CD4-positive, alpha-beta T cell (primary cell): ENCODE results near the gene PCDHA5. TPM values are rescaled to one million over a fixed set of nuclear protein-coding genes. Genes with fewer than 3 reads are reported as not detected.
"Not testable (repeated sequence)": the region's sequence is repeated elsewhere in the genome, so short reads cannot be mapped to it uniquely, and the experiment has no call there.

Experiments used
- ATAC-seq: fragments of 200-7000 bp; cut with Tn5 transposase; one replicate; pipeline ENCODE4 v1.10.0; 2022; ENCODE audit warnings: mild to moderate bottlenecking; ENCODE audit not compliant: poor library complexity
- CTCF ChIA-PET: fragments of 350-600 bp; sonication (Branson Sonifier 250); formaldehyde crosslinking; loops from one replicate; lab custom pipeline; 2021; ENCODE audit warnings: antibody characterized with exemption, inconsistent platforms; lab: Charles Lee
- POLR2A ChIA-PET: fragments of 350-600 bp; sonication (Branson Sonifier 250); formaldehyde crosslinking; loops from one replicate; lab custom pipeline; 2021; ENCODE audit warnings: antibody characterized with exemption, inconsistent platforms; lab: Charles Lee
- DNase-seq, 14 experiments: peaks; one replicate each; pipeline ENCODE4 v3.0.0-alpha.2; 2013 to 2020; ENCODE audit warnings: mixed read lengths in 2 of 14
- H3K27ac ChIP-seq, 2 donors: one replicate each; pipeline versions ENCODE4 v1.5.1 to v1.7.0; 2013; ENCODE audit warnings: low read length in 2 of 2, low read depth in 1 of 2, mild to moderate bottlenecking in 1 of 2
- H3K27me3 ChIP-seq, 2 experiments: 1 replicate in 1 of 2; 2 replicates in 1 of 2; pipeline versions ENCODE4 v1.6.1 to v1.7.0; 2013; ENCODE audit warnings: low read length in 2 of 2, control low read depth in 1 of 2, mild to moderate bottlenecking in 1 of 2, moderate library complexity in 1 of 2; ENCODE audit not compliant: insufficient read depth in 2 of 2, control insufficient read depth in 1 of 2
- H3K36me3 ChIP-seq: one replicate; pipeline ENCODE4 v1.6.1; 2013; ENCODE audit warnings: low read length, control low read depth; ENCODE audit not compliant: insufficient read depth
- H3K4me1 ChIP-seq: one replicate; pipeline ENCODE4 v1.6.1; 2013; ENCODE audit warnings: low read length, control low read depth; ENCODE audit not compliant: insufficient read depth
- H3K4me3 ChIP-seq: one replicate; pipeline ENCODE4 v1.5.1; 2013; ENCODE audit warnings: mild to moderate bottlenecking, low read length, moderate library complexity
- H3K9me3 ChIP-seq, 2 experiments: 1 replicate in 1 of 2; 2 replicates in 1 of 2; pipeline versions ENCODE4 v1.6.1 to v1.7.0; 2013; ENCODE audit warnings: low read length in 2 of 2, mild to moderate bottlenecking in 2 of 2, control low read depth in 1 of 2, moderate library complexity in 1 of 2; ENCODE audit not compliant: control insufficient read depth in 1 of 2, insufficient read depth in 1 of 2
- H3K27ac Mint-ChIP-seq: one replicate; pipeline ENCODE4 v1.8.0; 2020; ENCODE audit warnings: mixed read lengths
- H3K27me3 Mint-ChIP-seq: one replicate; pipeline ENCODE4 v1.8.0; 2021; ENCODE audit warnings: mixed read lengths
- H3K36me3 Mint-ChIP-seq: one replicate; pipeline ENCODE4 v1.8.0; 2021; ENCODE audit warnings: low read depth, mixed read lengths
- H3K4me1 Mint-ChIP-seq: one replicate; pipeline ENCODE4 v1.8.0; 2021; ENCODE audit warnings: low read depth, mixed read lengths
- H3K4me3 Mint-ChIP-seq: one replicate; pipeline ENCODE4 v1.8.0; 2020; ENCODE audit warnings: mild to moderate bottlenecking, mixed read lengths
- H3K9me3 Mint-ChIP-seq: one replicate; pipeline ENCODE4 v1.8.0; 2020; ENCODE audit warnings: mixed read lengths
- intact Hi-C, 2 experiments: fragments of 100-400 bp; cut with DNase I in 1 of 2; cut with micrococcal nuclease in 1 of 2; formaldehyde crosslinking; loops; one replicate each; pipeline versions ENCODE4 v1.15.1 to v1.9.0; 2023 to 2025; cut with DNase I, micrococcal nuclease
- total RNA-seq, 174 experiments: library from RNA in 2 of 174; stranded (reverse) in 2 of 174; gene quantifications; one replicate each; pipeline ENCODE4 v1.2.3 and lab custom pipeline; 2021 to 2026
- TF ChIP-seq, protein P1 (sequence below): fragments of 200-600 bp; IDR thresholded peaks from one replicate; pipeline ENCODE4 v1.8.0; 2022; ENCODE audit warnings: antibody characterized with exemption, mild to moderate bottlenecking

The PCDHA5 gene
- total RNA-seq, 2 experiments from 2014 or later = not detected

DNA sequence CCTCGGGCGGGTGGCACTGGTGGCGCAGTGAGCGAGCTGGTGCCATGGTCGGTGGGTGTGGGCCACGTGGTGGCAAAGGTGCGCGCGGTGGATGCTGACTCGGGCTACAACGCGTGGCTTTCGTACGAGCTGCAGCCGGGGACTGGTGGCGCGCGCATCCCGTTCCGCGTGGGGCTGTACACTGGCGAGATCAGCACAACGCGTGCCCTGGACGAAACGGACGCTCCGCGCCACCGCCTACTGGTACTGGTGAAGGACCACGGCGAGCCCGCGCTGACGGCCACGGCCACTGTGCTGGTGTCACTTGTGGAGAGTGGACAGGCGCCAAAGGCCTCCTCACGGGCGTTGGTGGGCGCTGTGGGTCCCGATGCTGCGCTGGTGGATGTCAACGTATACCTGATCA, 12.5 kb upstream of the PCDHA5 start:
- no peaks in the 10 kb centered on the region for H3K36me3 ChIP-seq
- H3K4me1 ChIP-seq = no peaks in the 10 kb centered on the region
- DNase-seq (no peak), ATAC-seq (no peak)
- ChIA-PET POLR2A (no interaction called here), CTCF (no interaction called here)
- Mint-ChIP-seq H3K36me3 (peaks cover 11% of the 10 kb centered on the region), H3K4me3 (no peak overlapping the region), H3K4me1 (no peaks in the 10 kb centered on the region), H3K27ac (no peak overlapping the region), H3K9me3 (peaks cover 21% of the 10 kb centered on the region), H3K27me3 (peaks cover 50% of the 10 kb centered on the region)
- intact Hi-C loops = no loop called here
- H3K27me3 ChIP-seq = peaks cover 6 to 22% of the 10 kb centered on the region in 2 experiments
- TF ChIP-seq, protein P1, sequence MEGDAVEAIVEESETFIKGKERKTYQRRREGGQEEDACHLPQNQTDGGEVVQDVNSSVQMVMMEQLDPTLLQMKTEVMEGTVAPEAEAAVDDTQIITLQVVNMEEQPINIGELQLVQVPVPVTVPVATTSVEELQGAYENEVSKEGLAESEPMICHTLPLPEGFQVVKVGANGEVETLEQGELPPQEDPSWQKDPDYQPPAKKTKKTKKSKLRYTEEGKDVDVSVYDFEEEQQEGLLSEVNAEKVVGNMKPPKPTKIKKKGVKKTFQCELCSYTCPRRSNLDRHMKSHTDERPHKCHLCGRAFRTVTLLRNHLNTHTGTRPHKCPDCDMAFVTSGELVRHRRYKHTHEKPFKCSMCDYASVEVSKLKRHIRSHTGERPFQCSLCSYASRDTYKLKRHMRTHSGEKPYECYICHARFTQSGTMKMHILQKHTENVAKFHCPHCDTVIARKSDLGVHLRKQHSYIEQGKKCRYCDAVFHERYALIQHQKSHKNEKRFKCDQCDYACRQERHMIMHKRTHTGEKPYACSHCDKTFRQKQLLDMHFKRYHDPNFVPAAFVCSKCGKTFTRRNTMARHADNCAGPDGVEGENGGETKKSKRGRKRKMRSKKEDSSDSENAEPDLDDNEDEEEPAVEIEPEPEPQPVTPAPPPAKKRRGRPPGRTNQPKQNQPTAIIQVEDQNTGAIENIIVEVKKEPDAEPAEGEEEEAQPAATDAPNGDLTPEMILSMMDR = no peak
- H3K9me3 ChIP-seq = peaks cover 8 to 24% of the 10 kb centered on the region in 2 experiments
- H3K27ac ChIP-seq = no peak overlapping the region
- no peak overlapping the region for H3K4me3 ChIP-seq

DNA sequence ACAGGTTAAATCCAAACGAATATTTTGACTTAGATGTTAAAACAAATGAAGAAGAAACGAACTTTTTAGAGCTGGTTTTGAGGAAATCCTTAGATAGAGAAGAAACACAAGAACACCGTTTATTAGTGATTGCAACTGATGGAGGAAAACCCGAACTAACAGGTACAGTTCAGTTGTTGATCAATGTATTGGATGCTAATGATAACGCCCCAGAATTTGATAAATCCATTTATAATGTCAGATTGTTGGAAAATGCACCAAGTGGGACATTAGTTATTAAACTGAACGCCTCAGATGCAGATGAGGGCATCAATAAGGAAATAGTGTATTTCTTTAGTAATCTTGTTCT, 842 bp downstream of the PCDHA5 start:
- Histone ChIP-seq H3K4me3 (no peak overlapping the region), H3K27ac (no peak overlapping the region), H3K36me3 (no peaks in the 10 kb centered on the region), H3K4me1 (no peaks in the 10 kb centered on the region), H3K9me3 (peaks cover 12 to 26% of the 10 kb centered on the region in 2 experiments), H3K27me3 (peaks cover 10 to 23% of the 10 kb centered on the region in 2 experiments)
- POLR2A ChIA-PET = no interaction called here
- DNase-seq (no peak), ATAC-seq (no peak)
- H3K27me3 Mint-ChIP-seq = peaks cover 48% of the 10 kb centered on the region
- no peak overlapping the region for H3K4me3 Mint-ChIP-seq
- TF ChIP-seq, protein P1 = no peak
- peaks cover 8% of the 10 kb centered on the region for H3K36me3 Mint-ChIP-seq
- H3K27ac Mint-ChIP-seq = no peak overlapping the region
- intact Hi-C loops = no loop called here
- CTCF ChIA-PET = no interaction called here
- peaks cover 10% of the 10 kb centered on the region for H3K9me3 Mint-ChIP-seq
- no peaks in the 10 kb centered on the region for H3K4me1 Mint-ChIP-seq

DNA sequence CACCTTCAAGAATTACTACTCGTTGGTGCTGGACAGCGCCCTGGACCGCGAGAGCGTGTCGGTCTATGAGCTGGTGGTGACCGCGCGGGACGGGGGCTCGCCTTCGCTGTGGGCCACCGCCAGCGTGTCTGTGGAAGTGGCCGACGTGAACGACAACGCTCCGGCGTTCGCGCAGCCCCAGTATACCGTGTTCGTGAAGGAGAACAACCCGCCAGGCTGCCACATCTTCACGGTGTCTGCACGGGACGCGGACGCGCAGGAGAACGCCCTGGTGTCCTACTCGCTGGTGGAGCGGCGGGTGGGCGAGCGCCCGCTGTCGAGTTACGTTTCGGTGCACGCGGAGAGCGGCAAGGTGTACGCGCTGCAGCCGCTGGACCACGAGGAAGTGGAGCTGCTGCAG, 1.6 kb downstream of the PCDHA5 start:
- ATAC-seq, H3K27ac ChIP-seq, H3K4me1 Mint-ChIP-seq, H3K4me3 Mint-ChIP-seq, H3K4me1 ChIP-seq, POLR2A ChIA-PET, H3K36me3 ChIP-seq, H3K4me3 ChIP-seq, H3K27ac Mint-ChIP-seq, DNase-seq, intact Hi-C loops, H3K36me3 Mint-ChIP-seq, CTCF ChIA-PET: not testable (repeated sequence)
- Histone ChIP-seq H3K9me3 (peaks cover 15 to 28% of the 10 kb centered on the region in 2 experiments), H3K27me3 (peaks cover 13 to 28% of the 10 kb centered on the region in 2 experiments)
- Mint-ChIP-seq H3K27me3 (peaks cover 48% of the 10 kb centered on the region), H3K9me3 (peaks cover 10% of the 10 kb centered on the region)

DNA sequence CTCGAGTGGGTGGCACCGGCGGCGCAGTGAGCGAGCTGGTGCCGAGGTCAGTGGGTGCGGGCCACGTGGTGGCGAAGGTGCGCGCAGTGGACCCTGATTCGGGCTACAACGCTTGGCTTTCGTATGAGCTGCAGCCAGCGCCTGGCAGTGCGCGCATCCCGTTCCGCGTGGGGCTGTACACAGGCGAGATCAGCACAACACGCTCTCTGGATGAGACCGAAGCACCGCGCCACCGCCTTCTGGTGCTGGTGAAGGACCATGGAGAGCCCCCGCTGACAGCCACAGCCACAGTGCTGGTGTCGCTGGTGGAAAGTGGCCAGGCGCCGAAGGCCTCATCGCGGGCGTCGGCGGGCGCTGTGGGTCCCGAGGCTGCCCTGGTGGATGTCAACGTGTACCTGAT, 2.1 kb downstream of the PCDHA5 start:
- H3K4me3 Mint-ChIP-seq = no peak overlapping the region
- ChIA-PET POLR2A (no interaction called here), CTCF (no interaction called here)
- intact Hi-C loops = no loop called here
- H3K27ac ChIP-seq = no peak overlapping the region
- H3K27ac Mint-ChIP-seq = no peak overlapping the region
- DNase-seq (no peak), ATAC-seq (no peak)
- peaks cover 18 to 29% of the 10 kb centered on the region in 2 experiments for H3K27me3 ChIP-seq
- peaks cover 8% of the 10 kb centered on the region for H3K36me3 Mint-ChIP-seq
- no peak overlapping the region for H3K4me3 ChIP-seq
- no peaks in the 10 kb centered on the region for H3K36me3 ChIP-seq
- H3K9me3 ChIP-seq = peaks cover 20 to 33% of the 10 kb centered on the region in 2 experiments
- TF ChIP-seq, protein P1 = no peak
- no peaks in the 10 kb centered on the region for H3K4me1 Mint-ChIP-seq
- H3K27me3 Mint-ChIP-seq = peaks cover 46% of the 10 kb centered on the region
- no peaks in the 10 kb centered on the region for H3K4me1 ChIP-seq
- peaks cover 10% of the 10 kb centered on the region for H3K9me3 Mint-ChIP-seq
